Vagina (tissue), 2 donors: ENCODE results near the gene SETBP1. TPM values are rescaled to one million over a fixed set of nuclear protein-coding genes. Genes with fewer than 3 reads are reported as not detected.

Experiments used
- DNase-seq, 2 donors: peaks; one replicate each; pipeline ENCODE4 v3.0.0-alpha.2; 2017; ENCODE audit errors: extremely low spot score in 2 of 2
- H3K27ac ChIP-seq: fragments of 200-600 bp; sonication (generic); one replicate; pipeline ENCODE4 v1.5.1; 2019
- H3K27me3 ChIP-seq: fragments of 200-600 bp; sonication (generic); one replicate; pipeline ENCODE4 v1.5.1; 2019
- H3K36me3 ChIP-seq, 2 donors: fragments of 200-600 bp; sonication (generic); one replicate each; pipeline ENCODE4 v1.5.1; 2017 to 2019
- H3K4me1 ChIP-seq: fragments of 200-600 bp; sonication (generic); one replicate; pipeline ENCODE4 v1.5.1; 2019
- H3K4me3 ChIP-seq, 2 donors: fragments of 200-600 bp; sonication (generic); 1 replicate in 1 of 2; 2 replicates in 1 of 2; pipeline ENCODE4 v1.5.1; 2016 to 2019
- H3K9me3 ChIP-seq: fragments of 200-600 bp; sonication (generic); one replicate; pipeline ENCODE4 v1.5.1; 2019
- CTCF ChIP-seq, 3 experiments: fragments of 450-650 bp in 2 of 3; fragments of 200-600 bp in 1 of 3; sonication (generic) in 1 of 3; IDR thresholded peaks; one replicate each; pipeline ENCODE4 v1.5.1; 2017 to 2019; ENCODE audit warnings: antibody characterized with exemption in 3 of 3, mild to moderate bottlenecking in 2 of 3, moderate library complexity in 2 of 3
- POLR2A ChIP-seq, 2 donors: fragments of 450-650 bp; IDR thresholded peaks; one replicate each; pipeline ENCODE4 v1.6.1; 2017; ENCODE audit warnings: antibody characterized with exemption in 2 of 2, mild to moderate bottlenecking in 2 of 2, moderate library complexity in 2 of 2
- POLR2AphosphoS5 ChIP-seq, 2 donors: sonication (generic); formaldehyde crosslinking; IDR thresholded peaks; one replicate each; pipeline ENCODE4 v1.9.0; 2017; ENCODE audit warnings: antibody characterized with exemption in 2 of 2, mild to moderate bottlenecking in 2 of 2, low read depth in 1 of 2; ENCODE audit not compliant: insufficient read depth in 1 of 2
- intact Hi-C: fragments of 100-400 bp; cut with DNase I; formaldehyde crosslinking; loops from one replicate; pipeline ENCODE4 v1.15.1; 2023
- total RNA-seq: library from RNA; depleted of rRNA; stranded (reverse); fragments of >200 nt; gene quantifications from one replicate; pipeline ENCODE4 v1.2.3, GENCODE V29; 2016

The SETBP1 gene
- total RNA-seq, 1 donor from 2014 or later = 38.1 TPM

- intact Hi-C loops = no loop called here
- no peaks in the 10 kb centered on the region for H3K36me3 ChIP-seq
- no peak overlapping the region for H3K4me3 ChIP-seq
- H3K4me1 ChIP-seq = peaks cover 50% of the 10 kb centered on the region
- H3K27me3 ChIP-seq = no peaks in the 10 kb centered on the region
- no peak for DNase-seq
- H3K9me3 ChIP-seq = no peaks in the 10 kb centered on the region
- no peak overlapping the region for H3K27ac ChIP-seq
- TF ChIP-seq POLR2AphosphoS5 (IDR thresholded peaks at IDR 0.05; ENCODE audit: insufficient read depth in 1 of 2, low read depth in 1 of 2) (no peak), CTCF (IDR thresholded peaks at IDR 0.05) (no peak), POLR2A (IDR thresholded peaks at IDR 0.05) (no peak)
Observed at GRCh38 chr18:44823782-44824181, 143.1 kb downstream of the SETBP1 start.

GRCh38 chr18:44824884-44825283 is 144.2 kb downstream of the SETBP1 start:
- Histone ChIP-seq H3K4me3 (no peak overlapping the region), H3K36me3 (no peaks in the 10 kb centered on the region), H3K27me3 (no peaks in the 10 kb centered on the region), H3K4me1 (peaks cover 53% of the 10 kb centered on the region), H3K9me3 (no peaks in the 10 kb centered on the region), H3K27ac (peak overlapping the region; percentile 42)
- no peak for TF ChIP-seq CTCF (IDR thresholded peaks at IDR 0.05)
- TF ChIP-seq POLR2A (IDR thresholded peaks at IDR 0.05) = no peak
- no peak for TF ChIP-seq POLR2AphosphoS5 (IDR thresholded peaks at IDR 0.05; ENCODE audit: insufficient read depth in 1 of 2, low read depth in 1 of 2)
- no peak for DNase-seq
- intact Hi-C loops = no loop called here

- peak overlapping the region; percentile 87 for H3K27ac ChIP-seq
- no peak for TF ChIP-seq POLR2A (IDR thresholded peaks at IDR 0.05)
- TF ChIP-seq CTCF (IDR thresholded peaks at IDR 0.05) = no peak
- TF ChIP-seq POLR2AphosphoS5 (IDR thresholded peaks at IDR 0.05; ENCODE audit: insufficient read depth in 1 of 2, low read depth in 1 of 2) = peak in 1 of 2 donors; percentile 67
- no peaks in the 10 kb centered on the region for H3K27me3 ChIP-seq
- H3K4me3 ChIP-seq = no peak overlapping the region
- H3K4me1 ChIP-seq = peaks cover 65% of the 10 kb centered on the region
- DNase-seq = peak in 1 of 2 donors; percentile 90
- no peaks in the 10 kb centered on the region for H3K9me3 ChIP-seq
- no peaks in the 10 kb centered on the region for H3K36me3 ChIP-seq
- intact Hi-C loops = no loop called here
Observed at GRCh38 chr18:44826418-44827259, 146.0 kb downstream of the SETBP1 start.

- H3K4me1 ChIP-seq = peaks cover 65% of the 10 kb centered on the region
- no peak for DNase-seq
- TF ChIP-seq POLR2AphosphoS5 (IDR thresholded peaks at IDR 0.05; ENCODE audit: insufficient read depth in 1 of 2, low read depth in 1 of 2) (no peak), CTCF (IDR thresholded peaks at IDR 0.05) (no peak), POLR2A (IDR thresholded peaks at IDR 0.05) (no peak)
- intact Hi-C loops = no loop called here
- H3K4me3 ChIP-seq = no peak overlapping the region
- H3K36me3 ChIP-seq = no peaks in the 10 kb centered on the region
- no peaks in the 10 kb centered on the region for H3K9me3 ChIP-seq
- H3K27ac ChIP-seq = peak overlapping the region; percentile 87
- H3K27me3 ChIP-seq = no peaks in the 10 kb centered on the region
Observed at GRCh38 chr18:44828080-44828479, 147.4 kb downstream of the SETBP1 start.

GRCh38 chr18:44830581-44830980 is 149.9 kb downstream of the SETBP1 start:
- Histone ChIP-seq H3K27ac (peak overlapping the region; percentile 52), H3K27me3 (no peaks in the 10 kb centered on the region), H3K4me1 (peaks cover 52% of the 10 kb centered on the region), H3K4me3 (no peak overlapping the region), H3K36me3 (no peaks in the 10 kb centered on the region), H3K9me3 (no peaks in the 10 kb centered on the region)
- DNase-seq = no peak
- TF ChIP-seq POLR2A (IDR thresholded peaks at IDR 0.05) (no peak), CTCF (IDR thresholded peaks at IDR 0.05) (no peak), POLR2AphosphoS5 (IDR thresholded peaks at IDR 0.05; ENCODE audit: insufficient read depth in 1 of 2, low read depth in 1 of 2) (no peak)
- intact Hi-C loops = no loop called here
